GM23338 (cell line): ENCODE measurements around the gene IRF2BP2.

ENCODE experiments used
- CREB1 ChIP-seq: fragments of 250-450 bp; sonication (Bioruptor Pico); IDR thresholded peaks from 2 replicates; pipeline ENCODE4 v1.5.0; 2020; ENCODE audit warnings: low read depth, mild to moderate bottlenecking, moderate library complexity
- EZH2 ChIP-seq: fragments of 200-600 bp; sonication (generic); IDR thresholded peaks from one replicate; pipeline ENCODE4 v1.8.0; 2017; ENCODE audit warnings: antibody characterized with exemption, mild to moderate bottlenecking, low read depth; ENCODE audit not compliant: unreplicated experiment
- EZH2phosphoT487 ChIP-seq: fragments of 200-600 bp; sonication (generic); IDR thresholded peaks from one replicate; pipeline ENCODE4 v1.8.1; 2018; ENCODE audit warnings: antibody characterized with exemption; ENCODE audit not compliant: unreplicated experiment
- JUNB ChIP-seq: IDR thresholded peaks from one replicate; pipeline ENCODE4 v1.6.1; 2016; ENCODE audit warnings: antibody characterized with exemption; ENCODE audit not compliant: unreplicated experiment
- POLR2AphosphoS5 ChIP-seq: IDR thresholded peaks from 2 replicates; pipeline ENCODE4 v1.6.1; 2016; ENCODE audit warnings: antibody characterized with exemption, low read depth
- TF ChIP-seq, protein P1 (sequence below), 2 experiments: fragments of 200-600 bp in 1 of 2; sonication (generic) in 1 of 2; conservative IDR thresholded peaks; 2 replicates each; pipeline versions ENCODE4 v1.5.1 to v1.6.1; 2016 to 2017; ENCODE audit warnings: antibody characterized with exemption in 2 of 2, low read depth in 2 of 2, mild to moderate bottlenecking in 2 of 2, moderate library complexity in 1 of 2
- TF ChIP-seq, protein P2 (sequence below): IDR thresholded peaks from 2 replicates; pipeline ENCODE4 v1.6.1; 2016; ENCODE audit warnings: antibody characterized with exemption
- TF ChIP-seq, protein P3 (sequence below): IDR thresholded peaks from one replicate; pipeline ENCODE4 v1.6.1; 2018; ENCODE audit warnings: antibody characterized with exemption; ENCODE audit not compliant: unreplicated experiment
- TF ChIP-seq, protein P4 (sequence below): fragments of 250-450 bp; sonication (Bioruptor Pico); IDR thresholded peaks from 2 replicates; pipeline ENCODE4 v1.5.0; 2020; ENCODE audit warnings: mild to moderate bottlenecking, moderate library complexity

DNA sequence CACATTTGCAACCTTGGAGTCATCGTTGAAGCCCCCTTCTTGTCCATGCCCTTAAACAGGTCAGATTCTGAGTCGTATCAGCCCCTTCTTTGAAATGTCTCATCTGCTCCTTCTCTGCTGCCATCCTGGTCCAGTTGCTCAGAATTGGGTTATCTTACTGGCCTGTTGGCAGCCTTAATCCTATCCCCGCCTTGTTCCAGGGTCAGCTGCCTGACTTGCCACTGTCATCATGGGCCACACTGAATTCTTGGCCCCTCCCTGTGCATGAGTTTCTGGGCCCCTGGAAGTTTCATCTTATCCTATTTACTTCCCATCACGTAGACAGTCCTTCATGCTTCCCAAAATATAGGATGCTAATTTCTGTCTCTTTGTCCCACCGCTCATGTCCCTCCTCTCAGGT lies 23.7 kb downstream of the IRF2BP2 start:
- TF ChIP-seq POLR2AphosphoS5, result no peak
- TF ChIP-seq, protein P1, sequence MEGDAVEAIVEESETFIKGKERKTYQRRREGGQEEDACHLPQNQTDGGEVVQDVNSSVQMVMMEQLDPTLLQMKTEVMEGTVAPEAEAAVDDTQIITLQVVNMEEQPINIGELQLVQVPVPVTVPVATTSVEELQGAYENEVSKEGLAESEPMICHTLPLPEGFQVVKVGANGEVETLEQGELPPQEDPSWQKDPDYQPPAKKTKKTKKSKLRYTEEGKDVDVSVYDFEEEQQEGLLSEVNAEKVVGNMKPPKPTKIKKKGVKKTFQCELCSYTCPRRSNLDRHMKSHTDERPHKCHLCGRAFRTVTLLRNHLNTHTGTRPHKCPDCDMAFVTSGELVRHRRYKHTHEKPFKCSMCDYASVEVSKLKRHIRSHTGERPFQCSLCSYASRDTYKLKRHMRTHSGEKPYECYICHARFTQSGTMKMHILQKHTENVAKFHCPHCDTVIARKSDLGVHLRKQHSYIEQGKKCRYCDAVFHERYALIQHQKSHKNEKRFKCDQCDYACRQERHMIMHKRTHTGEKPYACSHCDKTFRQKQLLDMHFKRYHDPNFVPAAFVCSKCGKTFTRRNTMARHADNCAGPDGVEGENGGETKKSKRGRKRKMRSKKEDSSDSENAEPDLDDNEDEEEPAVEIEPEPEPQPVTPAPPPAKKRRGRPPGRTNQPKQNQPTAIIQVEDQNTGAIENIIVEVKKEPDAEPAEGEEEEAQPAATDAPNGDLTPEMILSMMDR (conservative IDR thresholded peaks at IDR 0.05; ENCODE audit: low read depth in 2 of 2), result no peak
- TF ChIP-seq JUNB, result no peak
- TF ChIP-seq CREB1 (CRISPR knock-in tag), result no peak
- no peak for TF ChIP-seq EZH2
- no peak for TF ChIP-seq EZH2phosphoT487
- TF ChIP-seq, protein P2, sequence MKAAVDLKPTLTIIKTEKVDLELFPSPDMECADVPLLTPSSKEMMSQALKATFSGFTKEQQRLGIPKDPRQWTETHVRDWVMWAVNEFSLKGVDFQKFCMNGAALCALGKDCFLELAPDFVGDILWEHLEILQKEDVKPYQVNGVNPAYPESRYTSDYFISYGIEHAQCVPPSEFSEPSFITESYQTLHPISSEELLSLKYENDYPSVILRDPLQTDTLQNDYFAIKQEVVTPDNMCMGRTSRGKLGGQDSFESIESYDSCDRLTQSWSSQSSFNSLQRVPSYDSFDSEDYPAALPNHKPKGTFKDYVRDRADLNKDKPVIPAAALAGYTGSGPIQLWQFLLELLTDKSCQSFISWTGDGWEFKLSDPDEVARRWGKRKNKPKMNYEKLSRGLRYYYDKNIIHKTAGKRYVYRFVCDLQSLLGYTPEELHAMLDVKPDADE, result no peak
- TF ChIP-seq, protein P3, sequence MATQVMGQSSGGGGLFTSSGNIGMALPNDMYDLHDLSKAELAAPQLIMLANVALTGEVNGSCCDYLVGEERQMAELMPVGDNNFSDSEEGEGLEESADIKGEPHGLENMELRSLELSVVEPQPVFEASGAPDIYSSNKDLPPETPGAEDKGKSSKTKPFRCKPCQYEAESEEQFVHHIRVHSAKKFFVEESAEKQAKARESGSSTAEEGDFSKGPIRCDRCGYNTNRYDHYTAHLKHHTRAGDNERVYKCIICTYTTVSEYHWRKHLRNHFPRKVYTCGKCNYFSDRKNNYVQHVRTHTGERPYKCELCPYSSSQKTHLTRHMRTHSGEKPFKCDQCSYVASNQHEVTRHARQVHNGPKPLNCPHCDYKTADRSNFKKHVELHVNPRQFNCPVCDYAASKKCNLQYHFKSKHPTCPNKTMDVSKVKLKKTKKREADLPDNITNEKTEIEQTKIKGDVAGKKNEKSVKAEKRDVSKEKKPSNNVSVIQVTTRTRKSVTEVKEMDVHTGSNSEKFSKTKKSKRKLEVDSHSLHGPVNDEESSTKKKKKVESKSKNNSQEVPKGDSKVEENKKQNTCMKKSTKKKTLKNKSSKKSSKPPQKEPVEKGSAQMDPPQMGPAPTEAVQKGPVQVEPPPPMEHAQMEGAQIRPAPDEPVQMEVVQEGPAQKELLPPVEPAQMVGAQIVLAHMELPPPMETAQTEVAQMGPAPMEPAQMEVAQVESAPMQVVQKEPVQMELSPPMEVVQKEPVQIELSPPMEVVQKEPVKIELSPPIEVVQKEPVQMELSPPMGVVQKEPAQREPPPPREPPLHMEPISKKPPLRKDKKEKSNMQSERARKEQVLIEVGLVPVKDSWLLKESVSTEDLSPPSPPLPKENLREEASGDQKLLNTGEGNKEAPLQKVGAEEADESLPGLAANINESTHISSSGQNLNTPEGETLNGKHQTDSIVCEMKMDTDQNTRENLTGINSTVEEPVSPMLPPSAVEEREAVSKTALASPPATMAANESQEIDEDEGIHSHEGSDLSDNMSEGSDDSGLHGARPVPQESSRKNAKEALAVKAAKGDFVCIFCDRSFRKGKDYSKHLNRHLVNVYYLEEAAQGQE, result no peak
- TF ChIP-seq, protein P4, sequence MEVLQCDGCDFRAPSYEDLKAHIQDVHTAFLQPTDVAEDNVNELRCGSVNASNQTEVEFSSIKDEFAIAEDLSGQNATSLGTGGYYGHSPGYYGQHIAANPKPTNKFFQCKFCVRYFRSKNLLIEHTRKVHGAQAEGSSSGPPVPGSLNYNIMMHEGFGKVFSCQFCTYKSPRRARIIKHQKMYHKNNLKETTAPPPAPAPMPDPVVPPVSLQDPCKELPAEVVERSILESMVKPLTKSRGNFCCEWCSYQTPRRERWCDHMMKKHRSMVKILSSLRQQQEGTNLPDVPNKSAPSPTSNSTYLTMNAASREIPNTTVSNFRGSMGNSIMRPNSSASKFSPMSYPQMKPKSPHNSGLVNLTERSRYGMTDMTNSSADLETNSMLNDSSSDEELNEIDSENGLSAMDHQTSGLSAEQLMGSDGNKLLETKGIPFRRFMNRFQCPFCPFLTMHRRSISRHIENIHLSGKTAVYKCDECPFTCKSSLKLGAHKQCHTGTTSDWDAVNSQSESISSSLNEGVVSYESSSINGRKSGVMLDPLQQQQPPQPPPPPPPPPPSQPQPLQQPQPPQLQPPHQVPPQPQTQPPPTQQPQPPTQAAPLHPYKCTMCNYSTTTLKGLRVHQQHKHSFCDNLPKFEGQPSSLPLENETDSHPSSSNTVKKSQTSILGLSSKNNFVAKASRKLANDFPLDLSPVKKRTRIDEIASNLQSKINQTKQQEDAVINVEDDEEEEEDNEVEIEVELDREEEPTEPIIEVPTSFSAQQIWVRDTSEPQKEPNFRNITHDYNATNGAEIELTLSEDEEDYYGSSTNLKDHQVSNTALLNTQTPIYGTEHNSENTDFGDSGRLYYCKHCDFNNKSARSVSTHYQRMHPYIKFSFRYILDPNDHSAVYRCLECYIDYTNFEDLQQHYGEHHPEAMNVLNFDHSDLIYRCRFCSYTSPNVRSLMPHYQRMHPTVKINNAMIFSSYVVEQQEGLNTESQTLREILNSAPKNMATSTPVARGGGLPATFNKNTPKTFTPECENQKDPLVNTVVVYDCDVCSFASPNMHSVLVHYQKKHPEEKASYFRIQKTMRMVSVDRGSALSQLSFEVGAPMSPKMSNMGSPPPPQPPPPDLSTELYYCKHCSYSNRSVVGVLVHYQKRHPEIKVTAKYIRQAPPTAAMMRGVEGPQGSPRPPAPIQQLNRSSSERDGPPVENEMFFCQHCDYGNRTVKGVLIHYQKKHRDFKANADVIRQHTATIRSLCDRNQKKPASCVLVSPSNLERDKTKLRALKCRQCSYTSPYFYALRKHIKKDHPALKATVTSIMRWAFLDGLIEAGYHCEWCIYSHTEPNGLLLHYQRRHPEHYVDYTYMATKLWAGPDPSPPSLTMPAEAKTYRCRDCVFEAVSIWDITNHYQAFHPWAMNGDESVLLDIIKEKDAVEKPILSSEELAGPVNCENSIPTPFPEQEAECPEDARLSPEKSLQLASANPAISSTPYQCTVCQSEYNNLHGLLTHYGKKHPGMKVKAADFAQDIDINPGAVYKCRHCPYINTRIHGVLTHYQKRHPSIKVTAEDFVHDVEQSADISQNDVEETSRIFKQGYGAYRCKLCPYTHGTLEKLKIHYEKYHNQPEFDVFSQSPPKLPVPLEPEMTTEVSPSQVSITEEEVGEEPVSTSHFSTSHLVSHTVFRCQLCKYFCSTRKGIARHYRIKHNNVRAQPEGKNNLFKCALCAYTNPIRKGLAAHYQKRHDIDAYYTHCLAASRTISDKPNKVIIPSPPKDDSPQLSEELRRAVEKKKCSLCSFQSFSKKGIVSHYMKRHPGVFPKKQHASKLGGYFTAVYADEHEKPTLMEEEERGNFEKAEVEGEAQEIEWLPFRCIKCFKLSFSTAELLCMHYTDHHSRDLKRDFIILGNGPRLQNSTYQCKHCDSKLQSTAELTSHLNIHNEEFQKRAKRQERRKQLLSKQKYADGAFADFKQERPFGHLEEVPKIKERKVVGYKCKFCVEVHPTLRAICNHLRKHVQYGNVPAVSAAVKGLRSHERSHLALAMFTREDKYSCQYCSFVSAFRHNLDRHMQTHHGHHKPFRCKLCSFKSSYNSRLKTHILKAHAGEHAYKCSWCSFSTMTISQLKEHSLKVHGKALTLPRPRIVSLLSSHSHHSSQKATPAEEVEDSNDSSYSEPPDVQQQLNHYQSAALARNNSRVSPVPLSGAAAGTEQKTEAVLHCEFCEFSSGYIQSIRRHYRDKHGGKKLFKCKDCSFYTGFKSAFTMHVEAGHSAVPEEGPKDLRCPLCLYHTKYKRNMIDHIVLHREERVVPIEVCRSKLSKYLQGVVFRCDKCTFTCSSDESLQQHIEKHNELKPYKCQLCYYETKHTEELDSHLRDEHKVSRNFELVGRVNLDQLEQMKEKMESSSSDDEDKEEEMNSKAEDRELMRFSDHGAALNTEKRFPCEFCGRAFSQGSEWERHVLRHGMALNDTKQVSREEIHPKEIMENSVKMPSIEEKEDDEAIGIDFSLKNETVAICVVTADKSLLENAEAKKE, result no peak
